DND-41 (cell line): ENCODE results near the gene DOC2A.

Experiments used
- CTCF ChIP-seq: IDR thresholded peaks from 2 replicates; pipeline ENCODE4 v1.5.1; 2012; ENCODE audit warnings: borderline replicate concordance, low read length, moderate library complexity, mild to moderate bottlenecking; ENCODE audit not compliant: poor library complexity, severe bottlenecking; ENCODE audit errors: extremely low read depth
- EZH2 ChIP-seq: IDR thresholded peaks from 3 replicates; pipeline ENCODE4 v1.6.1; 2012; ENCODE audit warnings: borderline replicate concordance, low read depth, mild to moderate bottlenecking, moderate library complexity, low read length, inconsistent platforms; ENCODE audit not compliant: severe bottlenecking

GRCh38 chr16:30009085-30009862 lies 1.6 kb downstream of the DOC2A start:
- TF ChIP-seq EZH2 (no peak), CTCF (no peak)
